C4-2B (cell line): ENCODE results near the gene GALNT9.

Experiments
- CTCF ChIP-seq: fragments of 450-650 bp; conservative IDR thresholded peaks from 2 replicates; pipeline ENCODE4 v1.5.1; 2017; ENCODE audit warnings: mild to moderate bottlenecking
- ZFX ChIP-seq: fragments of 450-650 bp; IDR thresholded peaks from 2 replicates; pipeline ENCODE4 v1.6.1; 2017

GRCh38 chr12:132222808-132223173 lies 106.6 kb downstream of the GALNT9 start:
- TF ChIP-seq CTCF (no peak), ZFX (no peak)
